NOMO-1 treated with DMSO at 0.1 percent for 48 hours (cell line): ENCODE measurements around the gene TRIB2.

ENCODE experiments used
- DNase-seq: peaks from one replicate; lab custom pipeline; 2025; ENCODE audit not compliant: unreplicated experiment; lab: John Stamatoyannopoulos, UW

Gene TRIB2

GRCh38 chr2:12719400-12720277, 2.9 kb downstream of the TRIB2 start:
- no peak for DNase-seq

- DNase-seq: no peak
Measured at GRCh38 chr2:12720278-12720620, 3.5 kb downstream of the TRIB2 start.

DNA sequence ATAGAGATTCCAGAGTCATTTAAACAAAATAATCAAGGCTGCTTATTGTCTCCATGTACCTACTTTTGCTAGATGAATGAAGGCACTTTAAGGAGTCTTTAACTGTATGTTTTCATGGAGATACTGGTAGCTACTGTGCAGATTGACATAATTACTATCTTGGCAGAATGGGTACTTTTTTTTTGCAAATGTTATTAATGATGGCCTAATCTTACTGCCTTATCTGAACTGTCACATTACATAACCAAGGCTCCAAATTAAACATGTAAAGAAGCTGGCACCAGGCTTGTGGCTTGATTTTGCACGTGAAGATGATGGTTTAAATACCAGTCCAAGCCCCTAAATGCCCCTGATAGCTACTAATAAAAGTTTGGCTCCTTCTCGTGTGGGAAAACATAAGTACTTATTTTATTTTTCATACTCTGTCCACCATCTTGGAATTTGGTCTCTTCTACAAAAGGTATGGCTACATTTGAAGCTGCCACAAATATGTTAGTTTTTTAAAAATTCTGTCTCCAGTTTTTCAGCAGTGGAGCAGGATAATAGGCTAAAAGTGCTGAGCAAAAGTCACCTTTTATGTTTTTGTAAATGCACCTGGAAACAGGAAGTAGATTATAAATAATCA, 4.1 kb downstream of the TRIB2 start:
- no peak for DNase-seq

- no peak for DNase-seq
Measured at GRCh38 chr2:12721566-12722446, 5.1 kb downstream of the TRIB2 start.

DNA sequence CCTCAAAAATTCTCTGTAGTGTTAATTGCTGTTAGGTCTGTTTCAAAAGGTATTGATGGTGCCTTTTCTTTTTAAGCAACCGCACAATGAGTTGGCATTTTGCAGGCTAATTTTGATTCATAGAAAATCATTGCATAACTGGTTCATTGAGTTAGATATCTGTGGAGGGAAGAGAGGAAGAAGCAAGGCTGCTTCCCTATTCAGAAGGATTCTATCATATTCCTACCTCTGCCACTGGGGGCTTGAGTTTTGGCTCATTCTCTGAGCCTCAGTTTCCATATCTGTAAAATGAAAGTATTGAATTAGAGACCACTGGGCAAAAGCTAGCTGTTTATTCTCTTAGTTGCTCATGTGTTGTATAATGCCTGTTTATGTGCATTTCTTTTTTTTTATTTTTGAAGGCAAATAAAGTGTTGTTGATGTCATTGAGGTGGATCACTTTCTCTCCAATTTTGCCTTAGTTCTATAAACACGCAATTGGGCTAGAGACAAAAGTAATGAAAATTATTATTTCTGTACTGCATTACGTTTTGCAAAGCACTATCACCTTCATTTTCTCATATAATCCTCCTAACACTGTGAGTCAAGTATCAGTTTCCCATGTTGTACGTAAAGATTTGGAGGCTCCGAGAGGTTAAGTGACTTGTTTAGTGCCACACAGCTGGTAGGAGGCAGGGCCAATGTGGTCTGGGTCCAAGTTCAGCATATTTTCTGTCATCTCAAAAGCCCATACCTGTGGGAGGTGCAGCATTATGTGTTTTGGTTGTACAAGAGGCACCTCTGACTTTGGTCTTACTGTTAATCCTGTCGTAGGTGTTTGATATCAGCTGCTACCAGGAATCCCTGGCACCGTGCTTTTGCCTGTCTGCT, 5.9 kb downstream of the TRIB2 start:
- DNase-seq: peak; percentile 89

GRCh38 chr2:12723736-12724463, 7.2 kb downstream of the TRIB2 start:
- DNase-seq: no peak

DNA sequence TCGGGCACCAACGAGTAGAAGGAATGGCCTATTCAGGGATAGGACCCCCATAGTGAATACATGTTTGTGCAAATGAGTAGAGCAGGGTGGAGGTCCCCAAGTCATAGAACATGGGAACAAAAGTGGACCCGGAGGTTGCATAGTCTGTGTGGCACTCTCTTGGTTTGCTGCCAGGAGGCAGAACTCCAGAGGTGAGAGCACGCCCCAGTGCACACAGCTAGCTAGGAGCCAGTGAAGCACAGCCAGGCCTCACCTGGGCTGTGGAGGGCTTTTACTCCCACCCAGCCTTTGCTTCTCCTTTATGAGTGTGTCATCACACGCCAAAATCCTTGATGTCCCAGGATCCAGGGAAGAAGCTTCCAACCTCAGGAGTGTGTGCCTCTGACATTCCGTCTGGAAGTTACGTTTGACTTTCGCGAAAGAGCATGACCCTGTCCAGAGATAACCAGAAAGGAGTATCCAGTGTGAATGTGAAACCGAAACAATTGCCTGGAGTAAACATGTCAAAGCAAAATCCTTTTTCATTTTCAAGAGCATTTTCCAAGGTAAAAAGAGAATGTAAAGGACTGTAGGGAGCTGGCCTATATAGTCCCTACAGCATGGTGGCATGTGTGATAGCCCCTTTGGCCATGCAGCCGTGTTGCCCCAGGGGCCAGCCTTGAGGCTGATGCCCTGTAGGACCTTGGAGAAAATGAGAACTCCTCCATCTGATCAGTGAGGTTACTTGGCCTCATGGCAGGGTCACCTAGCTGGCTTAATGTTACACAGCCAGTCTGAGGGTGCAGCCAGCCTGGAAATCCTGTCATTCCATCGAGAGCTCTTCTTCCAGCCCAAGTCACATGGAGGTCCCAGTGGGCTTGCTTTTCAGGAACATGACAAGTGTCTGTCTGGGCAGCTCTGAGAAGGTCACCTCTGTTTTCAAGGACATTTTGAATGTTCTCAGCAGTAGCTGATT, 8.8 kb downstream of the TRIB2 start:
- DNase-seq: no peak

GRCh38 chr2:12726271-12726670, 9.5 kb downstream of the TRIB2 start:
- DNase-seq: peak; percentile 51

GRCh38 chr2:12727065-12727464, 10.3 kb downstream of the TRIB2 start:
- no peak for DNase-seq

DNA sequence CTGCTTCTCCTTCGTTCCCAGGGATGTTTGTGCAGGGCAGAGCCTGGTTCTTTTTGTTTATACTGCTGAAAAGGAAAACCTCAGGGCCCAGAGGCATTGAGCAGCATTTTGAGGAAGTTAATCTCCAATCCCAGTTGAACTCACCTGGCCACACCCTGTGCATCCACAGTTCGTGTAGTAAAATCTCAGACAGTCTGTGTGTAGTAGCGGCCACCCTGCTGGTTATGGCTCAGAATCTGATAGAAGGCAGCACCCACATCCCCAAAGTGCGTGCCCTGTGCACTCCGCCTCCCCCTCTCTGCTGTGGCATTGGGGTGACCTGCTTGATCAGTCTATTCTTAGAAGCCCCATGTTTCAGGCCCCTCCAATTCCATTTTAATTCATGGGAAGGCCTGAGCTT, 10.9 kb downstream of the TRIB2 start:
- DNase-seq: no peak

DNA sequence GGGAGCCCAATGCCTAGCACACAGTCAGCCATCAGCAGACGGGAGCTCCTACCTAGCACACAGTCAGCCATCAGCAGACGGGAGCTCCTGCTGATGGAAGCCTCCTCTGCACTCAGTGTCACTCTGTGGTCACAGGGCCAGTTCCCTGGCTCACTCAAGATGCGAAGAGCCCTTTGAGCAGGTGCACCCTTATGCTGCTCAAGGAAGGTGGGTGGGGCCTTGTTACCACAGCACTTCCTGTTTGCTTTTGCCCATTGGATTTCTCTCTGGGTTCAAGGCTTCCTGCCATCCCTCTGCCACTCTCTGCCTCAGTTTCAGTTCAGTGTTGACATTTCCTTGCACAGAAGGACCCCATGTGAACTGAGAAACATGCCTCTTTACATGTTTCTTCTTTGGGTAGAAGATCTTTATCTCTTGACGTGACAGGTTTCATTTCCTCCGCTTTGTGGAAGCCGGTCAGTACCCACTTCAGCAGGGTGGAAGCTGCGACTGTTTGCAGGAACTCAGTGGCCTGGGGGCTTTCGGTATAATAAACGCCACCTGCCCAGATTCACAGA, 11.6 kb downstream of the TRIB2 start:
- DNase-seq: peak; percentile 81

DNA sequence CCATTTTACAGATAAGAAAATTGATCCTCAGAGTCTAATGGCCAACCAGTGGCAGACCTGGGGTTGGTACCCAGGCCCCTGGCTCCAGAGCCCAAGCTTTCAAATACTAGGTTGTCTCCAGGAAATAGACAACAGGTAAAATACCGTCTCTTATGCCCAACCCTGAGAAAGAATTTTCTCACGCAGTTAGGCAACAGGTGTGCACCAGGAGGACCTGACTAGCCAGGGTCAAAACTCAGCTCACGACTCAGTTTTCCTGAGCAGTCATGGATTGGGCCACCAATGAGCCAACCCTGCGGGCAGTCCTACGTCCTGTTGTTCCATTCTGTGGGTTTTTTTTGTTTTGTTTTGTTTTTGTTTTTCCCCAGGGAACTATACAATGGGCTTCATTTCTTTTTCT, 13.5 kb downstream of the TRIB2 start:
- no peak for DNase-seq

DNA sequence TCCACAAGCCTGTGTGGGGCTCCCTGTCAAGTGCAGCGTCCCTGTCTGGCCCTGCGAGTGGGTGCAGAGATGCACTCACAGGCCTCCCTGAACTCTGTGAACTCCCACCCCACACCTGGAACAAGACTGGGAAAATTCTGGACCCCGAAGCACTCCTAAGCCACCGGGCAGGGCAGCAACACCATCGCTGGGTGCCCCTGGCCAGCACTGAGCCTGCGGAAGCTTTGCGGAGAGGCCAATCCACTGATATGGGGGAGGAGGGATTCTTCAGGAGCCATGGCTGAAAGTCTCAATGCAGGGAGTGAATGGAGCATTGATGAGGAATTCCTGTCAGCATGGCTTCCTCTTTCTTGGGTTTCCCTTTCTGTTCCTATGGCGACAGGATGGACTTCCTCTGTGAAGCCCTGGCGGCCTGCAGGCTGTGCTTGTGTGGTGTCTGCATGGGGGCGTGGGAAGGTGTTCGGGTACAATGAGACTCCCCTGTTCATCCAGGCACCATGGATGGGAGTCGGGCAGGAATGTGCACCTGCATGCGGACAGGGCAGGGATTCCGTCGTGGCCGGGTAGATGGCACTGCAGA, 15.1 kb downstream of the TRIB2 start:
- DNase-seq: no peak

DNA sequence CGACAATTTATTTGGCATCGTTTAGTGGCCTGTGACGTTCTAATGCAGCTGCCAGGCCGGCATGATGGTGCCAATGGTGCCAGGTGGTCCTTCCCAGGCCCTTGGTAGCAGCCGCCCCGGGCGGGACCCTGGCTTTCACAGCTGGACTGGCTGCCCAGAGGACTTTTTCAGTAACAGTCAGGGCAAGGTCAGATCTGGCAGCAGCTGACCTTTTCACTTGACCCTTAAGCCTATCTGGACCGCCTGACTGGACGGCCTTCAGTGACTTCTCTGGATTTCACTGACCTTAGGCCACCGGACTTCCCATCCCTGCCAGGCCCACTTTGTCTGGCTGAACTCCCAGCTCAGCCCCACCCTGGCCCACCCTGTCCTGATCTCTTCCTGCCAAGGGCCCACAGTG, 15.9 kb downstream of the TRIB2 start:
- no peak for DNase-seq

DNA sequence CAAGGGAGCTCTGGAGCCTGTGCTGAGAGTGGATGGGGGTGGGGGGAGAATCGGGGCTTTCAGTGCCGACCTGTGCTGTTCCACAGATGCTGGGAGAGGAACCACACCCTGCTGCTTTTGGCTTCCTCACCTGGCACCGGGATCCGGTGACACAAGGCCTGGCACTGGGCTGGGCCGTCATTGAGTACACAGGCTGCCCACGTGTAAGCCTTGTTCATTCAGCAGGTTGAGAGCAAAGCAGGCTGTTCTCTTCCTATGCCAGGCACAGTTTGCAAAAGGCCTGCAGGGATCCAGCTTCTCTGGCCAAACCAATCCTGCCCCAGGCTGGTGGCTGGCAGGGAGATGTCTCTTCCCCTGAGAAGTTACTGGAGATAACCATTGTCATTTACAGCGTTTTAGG, 17.1 kb downstream of the TRIB2 start:
- DNase-seq: no peak

- no peak for DNase-seq
Measured at GRCh38 chr2:12734914-12735654, 18.3 kb downstream of the TRIB2 start.

GRCh38 chr2:12737297-12737696, 20.6 kb downstream of the TRIB2 start:
- DNase-seq: no peak
